ENCODE measurements around the gene MEIOB. TPM values are rescaled to one million over a fixed set of nuclear protein-coding genes. Genes with fewer than 3 reads are reported as not detected.

MEIOB gene
- total and polyA plus RNA-seq, 2 experiments from 2014 or later: 0.14 TPM; not detected in 1

GRCh38 chr16:1870365-1871082, 1.4 kb downstream of the MEIOB start:
- DNase-seq: peak; percentile 90
- no peak overlapping the region for H3K4me3 ChIP-seq
- 31 to 32% methylated on average over 9 of the region's 9 CpGs for WGBS, 2 experiments (ENCODE audit: low coverage in 1 of 2, low lambda C conversion rate in 2 of 2, missing lambda C conversion rate in 2 of 2)
- H3K9me2 ChIP-seq (ENCODE audit: insufficient read depth): no peaks in the 10 kb centered on the region
- H3K36me3 ChIP-seq (ENCODE audit: low read depth): no peaks in the 10 kb centered on the region
- TF ChIP-seq EZH2 (IDR thresholded peaks at IDR 0.05; ENCODE audit: insufficient read depth, poor library complexity, severe bottlenecking) (no peak), EZH2phosphoT487 (IDR thresholded peaks at IDR 0.05; ENCODE audit: insufficient read depth, low read depth) (no peak)
- H3K4me1 ChIP-seq (ENCODE audit: insufficient read depth): peaks cover 10% of the 10 kb centered on the region
- peaks cover 14% of the 10 kb centered on the region; the same call in 1 of the 2 replicates for H3K27me3 ChIP-seq (replicated peaks; ENCODE audit: insufficient read depth)
- H3K9me3 ChIP-seq (ENCODE audit: low read depth): no peaks in the 10 kb centered on the region
- H3K27ac ChIP-seq: peak overlapping the region; percentile 11
- H3K9ac ChIP-seq: no peak overlapping the region
- H2AFZ ChIP-seq: no peak overlapping the region
- H3K4me2 ChIP-seq (ENCODE audit: unreplicated experiment): no peak overlapping the region
- H3F3A ChIP-seq (ENCODE audit: insufficient read depth): peaks cover 11% of the 10 kb centered on the region
- in situ Hi-C loops (cut with MboI): no loop called here
- H3K79me2 ChIP-seq (ENCODE audit: insufficient read depth): no peaks in the 10 kb centered on the region
- H4K20me1 ChIP-seq (ENCODE audit: insufficient read depth): no peaks in the 10 kb centered on the region

GRCh38 chr16:1865902-1866690, 5.9 kb downstream of the MEIOB start:
- Histone ChIP-seq H3K9ac (no peak overlapping the region), H3K79me2 (ENCODE audit: insufficient read depth) (no peaks in the 10 kb centered on the region), H3K9me3 (ENCODE audit: low read depth) (no peaks in the 10 kb centered on the region), H3K36me3 (ENCODE audit: low read depth) (no peaks in the 10 kb centered on the region), H3K4me2 (ENCODE audit: unreplicated experiment) (no peak overlapping the region), H3K4me3 (no peak overlapping the region), H2AFZ (no peak overlapping the region), H3K27me3 (replicated peaks; ENCODE audit: insufficient read depth) (0 out of 2 replicates have a peak, but pooled peaks cover 5% of the 10 kb centered on the region), H4K20me1 (ENCODE audit: insufficient read depth) (no peaks in the 10 kb centered on the region), H3K9me2 (ENCODE audit: insufficient read depth) (no peaks in the 10 kb centered on the region), H3K27ac (no peak overlapping the region), H3F3A (ENCODE audit: insufficient read depth) (peaks cover 11% of the 10 kb centered on the region), H3K4me1 (ENCODE audit: insufficient read depth) (peaks cover 10% of the 10 kb centered on the region)
- no peak for DNase-seq
- in situ Hi-C loops (cut with MboI): no loop called here
- WGBS, 2 experiments (ENCODE audit: low coverage in 1 of 2, low lambda C conversion rate in 2 of 2, missing lambda C conversion rate in 2 of 2): 72 to 76% methylated on average over 6 of the region's 6 CpGs
- no peak for TF ChIP-seq EZH2 (IDR thresholded peaks at IDR 0.05; ENCODE audit: insufficient read depth, poor library complexity, severe bottlenecking)
- TF ChIP-seq EZH2phosphoT487 (IDR thresholded peaks at IDR 0.05; ENCODE audit: insufficient read depth, low read depth): no peak

- H3K4me1 ChIP-seq (ENCODE audit: insufficient read depth): no peaks in the 10 kb centered on the region
These were observed 8.1 kb downstream of the MEIOB start for GRCh38 chr16:1863681-1864460.

GRCh38 chr16:1862394-1862793, 9.6 kb downstream of the MEIOB start:
- no peak overlapping the region for H2AFZ ChIP-seq
- in situ Hi-C loops (cut with MboI): no loop called here
- H3K4me1 ChIP-seq (ENCODE audit: insufficient read depth): no peaks in the 10 kb centered on the region
- WGBS, 2 experiments (ENCODE audit: low coverage in 1 of 2, low lambda C conversion rate in 2 of 2, missing lambda C conversion rate in 2 of 2): 61 to 62% methylated on average over 9 of the region's 9 CpGs
- H3K36me3 ChIP-seq (ENCODE audit: low read depth): no peaks in the 10 kb centered on the region
- no peak for TF ChIP-seq EZH2 (IDR thresholded peaks at IDR 0.05; ENCODE audit: insufficient read depth, poor library complexity, severe bottlenecking)
- no peaks in the 10 kb centered on the region for H3K9me2 ChIP-seq (ENCODE audit: insufficient read depth)
- H3F3A ChIP-seq (ENCODE audit: insufficient read depth): no peaks in the 10 kb centered on the region
- peaks cover 32% of the 10 kb centered on the region for H3K27me3 ChIP-seq (replicated peaks; ENCODE audit: insufficient read depth)
- no peak overlapping the region for H3K27ac ChIP-seq
- no peaks in the 10 kb centered on the region for H3K9me3 ChIP-seq (ENCODE audit: low read depth)
- H3K9ac ChIP-seq: no peak overlapping the region
- H3K4me2 ChIP-seq (ENCODE audit: unreplicated experiment): no peak overlapping the region
- no peaks in the 10 kb centered on the region for H4K20me1 ChIP-seq (ENCODE audit: insufficient read depth)
- H3K79me2 ChIP-seq (ENCODE audit: insufficient read depth): no peaks in the 10 kb centered on the region
- H3K4me3 ChIP-seq: no peak overlapping the region
- DNase-seq: no peak

More at GRCh38 chr16:1863681-1864460, 8.1 kb downstream of the MEIOB start:
- TF ChIP-seq EZH2phosphoT487 (IDR thresholded peaks at IDR 0.05; ENCODE audit: insufficient read depth, low read depth) (no peak), EZH2 (IDR thresholded peaks at IDR 0.05; ENCODE audit: insufficient read depth, poor library complexity, severe bottlenecking) (no peak)
- Histone ChIP-seq H3K9me3 (ENCODE audit: low read depth) (no peaks in the 10 kb centered on the region), H3K27me3 (replicated peaks; ENCODE audit: insufficient read depth) (peaks cover 21% of the 10 kb centered on the region), H3K9me2 (ENCODE audit: insufficient read depth) (no peaks in the 10 kb centered on the region), H3K27ac (no peak overlapping the region), H3K4me2 (ENCODE audit: unreplicated experiment) (no peak overlapping the region), H3K9ac (no peak overlapping the region), H3F3A (ENCODE audit: insufficient read depth) (no peaks in the 10 kb centered on the region), H2AFZ (no peak overlapping the region), H4K20me1 (ENCODE audit: insufficient read depth) (no peaks in the 10 kb centered on the region), H3K36me3 (ENCODE audit: low read depth) (no peaks in the 10 kb centered on the region), H3K4me3 (no peak overlapping the region), H3K79me2 (ENCODE audit: insufficient read depth) (no peaks in the 10 kb centered on the region)
- in situ Hi-C loops (cut with MboI): no loop called here
- peak; percentile 46 for DNase-seq
- 24 to 25% methylated on average over 4 of the region's 4 CpGs for WGBS, 2 experiments (ENCODE audit: low coverage in 1 of 2, low lambda C conversion rate in 2 of 2, missing lambda C conversion rate in 2 of 2)
